A673 (cell line): ENCODE results near the gene DENND1A. TPM values are rescaled to one million over a fixed set of nuclear protein-coding genes. Genes with fewer than 3 reads are reported as not detected.

Experiments
- BruUV-seq: library from RNA; stranded (reverse); fragments of 400-500 nt; replicated peaks from 2 replicates; lab custom pipeline; 2021; lab: Mats Ljungman, UMichigan
- CTCF ChIA-PET: fragments of 300-600 bp; sonication (Branson Sonifier 250); formaldehyde crosslinking; loops from one replicate; lab custom pipeline; 2022; ENCODE audit warnings: antibody characterized with exemption; lab: Charles Lee
- POLR2A ChIA-PET: fragments of 300-600 bp; sonication (Branson Sonifier 250); formaldehyde crosslinking; loops from one replicate; lab custom pipeline; 2022; ENCODE audit warnings: antibody characterized with exemption; ENCODE audit not compliant: low non-redundant PET; lab: Charles Lee
- DNase-seq: peaks from one replicate; pipeline ENCODE4 v3.0.0-alpha.2; 2015; ENCODE audit warnings: low spot score
- H3K27ac ChIP-seq: fragments of 200-600 bp; sonication (generic); 2 replicates; pipeline ENCODE4 v1.5.1; 2016; ENCODE audit warnings: mixed run types, low read depth, mild to moderate bottlenecking, mixed read lengths, antibody characterized with exemption, low read length; ENCODE audit not compliant: poor library complexity, severe bottlenecking
- H3K27me3 ChIP-seq: fragments of 200-600 bp; sonication (generic); replicated peaks from 2 replicates; pipeline ENCODE4 v1.6.1; 2017; ENCODE audit warnings: mixed run types, low read depth, mild to moderate bottlenecking, mixed read lengths, antibody characterized with exemption, low read length; ENCODE audit not compliant: insufficient read depth, poor library complexity
- H3K36me3 ChIP-seq: fragments of 200-600 bp; sonication (generic); 2 replicates; pipeline ENCODE4 v1.6.1; 2016; ENCODE audit warnings: mixed run types, mild to moderate bottlenecking, mixed read lengths, antibody characterized with exemption, low read length; ENCODE audit not compliant: insufficient read depth, poor library complexity, severe bottlenecking
- H3K4me1 ChIP-seq: fragments of 200-600 bp; sonication (generic); 2 replicates; pipeline ENCODE4 v1.6.1; 2017; ENCODE audit warnings: mixed run types, mild to moderate bottlenecking, mixed read lengths, antibody characterized with exemption, low read length; ENCODE audit not compliant: insufficient read depth, poor library complexity, severe bottlenecking
- H3K4me3 ChIP-seq: fragments of 200-600 bp; sonication (generic); 2 replicates; pipeline ENCODE4 v1.5.1; 2016; ENCODE audit warnings: low read depth, mixed run types, mild to moderate bottlenecking, mixed read lengths, low read length; ENCODE audit not compliant: poor library complexity, severe bottlenecking
- H3K9me3 ChIP-seq: fragments of 200-600 bp; sonication (generic); 2 replicates; pipeline ENCODE4 v1.6.1; 2016; ENCODE audit warnings: mixed run types, low read depth, mild to moderate bottlenecking, mixed read lengths, antibody characterized with exemption, low read length; ENCODE audit not compliant: poor library complexity, severe bottlenecking
- CTCF ChIP-seq: fragments of 300-800, 200-600 bp; sonication (generic); conservative IDR thresholded peaks from 2 replicates; pipeline ENCODE4 v1.5.1; 2017; ENCODE audit warnings: low read depth, mild to moderate bottlenecking, antibody characterized with exemption, low read length, moderate library complexity, mixed read lengths
- EZH2 ChIP-seq: fragments of 200-600 bp; sonication (generic); IDR thresholded peaks from 2 replicates; pipeline ENCODE4 v1.6.1; 2017; ENCODE audit warnings: borderline replicate concordance, low read depth, mild to moderate bottlenecking, mixed read lengths, antibody characterized with exemption, low read length; ENCODE audit not compliant: poor library complexity, severe bottlenecking
- intact Hi-C: fragments of 100-400 bp; cut with micrococcal nuclease; formaldehyde crosslinking; loops from one replicate; pipeline ENCODE4 v1.10.0; 2022; ENCODE audit not compliant: unreplicated experiment
- total RNA-seq: library from RNA; stranded (reverse); gene quantifications from 2 replicates; pipeline ENCODE4 v1.2.3, GENCODE V29; 2021

DENND1A gene
- total RNA-seq, 1 experiment from 2014 or later: 12.0 TPM

- BruUV-seq: no TSS peak
- Histone ChIP-seq H3K4me3 (no peak overlapping the region), H3K27me3 (peaks cover 25% of the 10 kb centered on the region), H3K27ac (no peak overlapping the region), H3K9me3 (no peaks in the 10 kb centered on the region), H3K36me3 (no peaks in the 10 kb centered on the region), H3K4me1 (peaks cover 5% of the 10 kb centered on the region)
- CTCF ChIA-PET: no interaction called here
- intact Hi-C loops: no loop called here
- POLR2A ChIA-PET: no interaction called here
- no peak for DNase-seq
- TF ChIP-seq CTCF (no peak), EZH2 (no peak)
Observed at GRCh38 chr9:123792501-123792900, 137.4 kb downstream of the DENND1A start.

- ChIA-PET POLR2A (no interaction called here), CTCF (no interaction called here)
- DNase-seq: no peak
- Histone ChIP-seq H3K9me3 (no peaks in the 10 kb centered on the region), H3K4me3 (no peak overlapping the region), H3K36me3 (no peaks in the 10 kb centered on the region), H3K4me1 (peaks cover 4% of the 10 kb centered on the region), H3K27ac (no peak overlapping the region), H3K27me3 (peaks cover 21% of the 10 kb centered on the region)
- TF ChIP-seq EZH2 (no peak), CTCF (no peak)
- BruUV-seq: no TSS peak
- intact Hi-C loops: no loop called here
Observed at GRCh38 chr9:123789554-123790292, 140.2 kb downstream of the DENND1A start.

GRCh38 chr9:123787416-123787815 is 142.5 kb downstream of the DENND1A start:
- DNase-seq: no peak
- no peaks in the 10 kb centered on the region for H3K9me3 ChIP-seq
- POLR2A ChIA-PET: no interaction called here
- intact Hi-C loops: no loop called here
- peaks cover 6% of the 10 kb centered on the region for H3K27me3 ChIP-seq
- no peaks in the 10 kb centered on the region for H3K36me3 ChIP-seq
- BruUV-seq: no TSS peak
- H3K27ac ChIP-seq: no peak overlapping the region
- TF ChIP-seq EZH2 (no peak), CTCF (no peak)
- H3K4me1 ChIP-seq: peaks cover 9% of the 10 kb centered on the region
- CTCF ChIA-PET: no interaction called here
- no peak overlapping the region for H3K4me3 ChIP-seq
